ENCODE data around the gene FAM184B.

- TF ChIP-seq POLR2A (IDR thresholded peaks at IDR 0.05), result no peak
- TF ChIP-seq, protein P1, sequence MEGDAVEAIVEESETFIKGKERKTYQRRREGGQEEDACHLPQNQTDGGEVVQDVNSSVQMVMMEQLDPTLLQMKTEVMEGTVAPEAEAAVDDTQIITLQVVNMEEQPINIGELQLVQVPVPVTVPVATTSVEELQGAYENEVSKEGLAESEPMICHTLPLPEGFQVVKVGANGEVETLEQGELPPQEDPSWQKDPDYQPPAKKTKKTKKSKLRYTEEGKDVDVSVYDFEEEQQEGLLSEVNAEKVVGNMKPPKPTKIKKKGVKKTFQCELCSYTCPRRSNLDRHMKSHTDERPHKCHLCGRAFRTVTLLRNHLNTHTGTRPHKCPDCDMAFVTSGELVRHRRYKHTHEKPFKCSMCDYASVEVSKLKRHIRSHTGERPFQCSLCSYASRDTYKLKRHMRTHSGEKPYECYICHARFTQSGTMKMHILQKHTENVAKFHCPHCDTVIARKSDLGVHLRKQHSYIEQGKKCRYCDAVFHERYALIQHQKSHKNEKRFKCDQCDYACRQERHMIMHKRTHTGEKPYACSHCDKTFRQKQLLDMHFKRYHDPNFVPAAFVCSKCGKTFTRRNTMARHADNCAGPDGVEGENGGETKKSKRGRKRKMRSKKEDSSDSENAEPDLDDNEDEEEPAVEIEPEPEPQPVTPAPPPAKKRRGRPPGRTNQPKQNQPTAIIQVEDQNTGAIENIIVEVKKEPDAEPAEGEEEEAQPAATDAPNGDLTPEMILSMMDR (IDR thresholded peaks at IDR 0.05), result no peak
Measured at GRCh38 chr4:17762726-17763125, 18.7 kb downstream of the FAM184B start.
